CD4-positive, CD25-positive, alpha-beta regulatory T cell (primary cell): ENCODE data around the gene MYO1A. TPM values are rescaled to one million over a fixed set of nuclear protein-coding genes. Genes with fewer than 3 reads are reported as not detected.
A peak's percentile ranks its signal among the peaks of the same experiment; 100 is the strongest.
"Not testable (repeated sequence)": the region's sequence is repeated elsewhere in the genome, so short reads cannot be mapped to it uniquely, and the experiment has no call there.

Experiments
- ATAC-seq, 2 donors: fragments of 150-1000 bp; cut with Tn5 transposase; one replicate each; pipeline ENCODE4 v1.10.0; 2021; ENCODE audit warnings: low read depth in 2 of 2, moderate number of reproducible peaks in 2 of 2, moderate library complexity in 1 of 2
- DNase-seq, 3 donors: peaks; one replicate each; pipeline versions ENCODE4 v3.0.0 to v3.0.0-alpha.2; 2012 to 2022; ENCODE audit warnings: mixed read lengths in 1 of 3
- H3K27ac ChIP-seq: one replicate; pipeline ENCODE4 v1.7.0; 2013; ENCODE audit warnings: mild to moderate bottlenecking, low read length; ENCODE audit not compliant: insufficient read depth, poor library complexity, severe bottlenecking
- H3K27me3 ChIP-seq: one replicate; pipeline ENCODE4 v1.7.0; 2013; ENCODE audit warnings: low read length; ENCODE audit not compliant: control insufficient read depth, insufficient read depth
- H3K36me3 ChIP-seq: one replicate; pipeline ENCODE4 v1.7.0; 2013; ENCODE audit warnings: mild to moderate bottlenecking, low read length, moderate library complexity; ENCODE audit not compliant: control insufficient read depth, insufficient read depth
- H3K4me1 ChIP-seq: 2 replicates; pipeline ENCODE4 v1.7.0; 2013; ENCODE audit warnings: mild to moderate bottlenecking, low read length; ENCODE audit not compliant: insufficient read depth, control insufficient read depth, poor library complexity, severe bottlenecking
- H3K4me3 ChIP-seq: one replicate; pipeline ENCODE4 v1.7.0; 2013; ENCODE audit warnings: low read depth, mild to moderate bottlenecking, low read length, moderate library complexity
- H3K9me3 ChIP-seq, 2 experiments: 1 replicate in 1 of 2; 2 replicates in 1 of 2; pipeline ENCODE4 v1.7.0; 2013; ENCODE audit warnings: low read length in 2 of 2, mild to moderate bottlenecking in 1 of 2, moderate library complexity in 1 of 2; ENCODE audit not compliant: control insufficient read depth in 2 of 2
- H3K27ac Mint-ChIP-seq, 3 donors: one replicate each; pipeline ENCODE4 v1.8.0; 2020 to 2022; ENCODE audit warnings: mild to moderate bottlenecking in 3 of 3, mixed read lengths in 3 of 3, moderate library complexity in 2 of 3
- H3K27me3 Mint-ChIP-seq: one replicate; pipeline ENCODE4 v1.8.0; 2022; ENCODE audit warnings: mild to moderate bottlenecking, mixed read lengths
- H3K36me3 Mint-ChIP-seq: one replicate; pipeline ENCODE4 v1.8.0; 2020; ENCODE audit warnings: mixed read lengths
- H3K4me1 Mint-ChIP-seq, 4 donors: one replicate each; pipeline ENCODE4 v1.8.0; 2020 to 2022; ENCODE audit warnings: mixed read lengths in 4 of 4, mild to moderate bottlenecking in 1 of 4
- H3K4me3 Mint-ChIP-seq, 4 donors: one replicate each; pipeline ENCODE4 v1.8.0; 2020 to 2022; ENCODE audit warnings: mild to moderate bottlenecking in 4 of 4, mixed read lengths in 4 of 4, moderate library complexity in 3 of 4
- H3K9me3 Mint-ChIP-seq, 7 donors: one replicate each; pipeline ENCODE4 v1.8.0; 2020 to 2022; ENCODE audit warnings: mixed read lengths in 7 of 7, mild to moderate bottlenecking in 3 of 7, moderate library complexity in 2 of 7
- polyA plus RNA-seq, 4 donors: library from polyadenylated mRNA; unstranded; fragments of 300-500 nt; fragmentation: Illumina TruSeq; gene quantifications; one replicate each; pipeline ENCODE4 v1.2.3, GENCODE V29; 2021
- total RNA-seq: library from RNA; stranded (reverse); gene quantifications from one replicate; pipeline ENCODE4 v1.2.3, GENCODE V29; 2022

MYO1A gene
- total and polyA plus RNA-seq, 5 donors from 2014 or later = 0.32 to 0.38 TPM; not detected in 3

GRCh38 chr12:57018906-57019305, 31.0 kb downstream of the MYO1A start:
- H3K9me3 ChIP-seq = no peaks in the 10 kb centered on the region
- peaks cover 7% of the 10 kb centered on the region for H3K4me1 ChIP-seq
- Mint-ChIP-seq H3K4me3 (no peak overlapping the region), H3K4me1 (peaks cover 0 to 38% (median 5%) of the 10 kb centered on the region in 4 donors), H3K36me3 (no peaks in the 10 kb centered on the region), H3K27me3 (peaks cover 16% of the 10 kb centered on the region), H3K9me3 (no peaks in the 10 kb centered on the region), H3K27ac (peak overlapping the region in 1 of 3 donors; percentile 59)
- peaks cover 6% of the 10 kb centered on the region for H3K27me3 ChIP-seq
- ATAC-seq = no peak
- no peak overlapping the region for H3K27ac ChIP-seq
- DNase-seq = no peak
- H3K36me3 ChIP-seq = no peaks in the 10 kb centered on the region
- no peak overlapping the region for H3K4me3 ChIP-seq

DNA sequence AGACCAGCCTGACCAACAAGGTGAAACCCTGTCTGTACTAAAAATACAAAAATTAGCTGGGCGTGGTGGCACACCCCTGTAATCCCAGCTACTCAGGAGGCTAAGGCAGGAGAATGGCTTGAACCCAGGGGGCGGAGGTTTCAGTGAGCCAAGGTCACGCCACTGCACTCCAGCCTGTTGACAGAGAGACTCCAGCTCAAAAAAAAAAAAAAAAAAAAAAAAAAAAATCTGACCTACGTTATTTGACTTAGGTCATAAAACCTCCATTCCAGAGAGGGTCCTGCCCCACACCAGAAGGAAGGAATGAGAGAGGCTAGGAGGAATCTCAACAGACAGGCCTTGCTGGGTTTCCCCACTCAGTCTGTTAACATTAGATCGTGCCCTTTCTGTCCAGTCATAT, 31.6 kb downstream of the MYO1A start:
- not testable (repeated sequence) for H3K4me1 ChIP-seq, H3K27ac Mint-ChIP-seq, H3K27ac ChIP-seq, H3K9me3 ChIP-seq, H3K27me3 ChIP-seq, H3K9me3 Mint-ChIP-seq, ATAC-seq, H3K36me3 Mint-ChIP-seq, H3K36me3 ChIP-seq, H3K4me3 Mint-ChIP-seq, H3K4me3 ChIP-seq, DNase-seq
- H3K27me3 Mint-ChIP-seq = peaks cover 22% of the 10 kb centered on the region
- H3K4me1 Mint-ChIP-seq = peaks cover 0 to 36% (median 4%) of the 10 kb centered on the region in 4 donors

DNA sequence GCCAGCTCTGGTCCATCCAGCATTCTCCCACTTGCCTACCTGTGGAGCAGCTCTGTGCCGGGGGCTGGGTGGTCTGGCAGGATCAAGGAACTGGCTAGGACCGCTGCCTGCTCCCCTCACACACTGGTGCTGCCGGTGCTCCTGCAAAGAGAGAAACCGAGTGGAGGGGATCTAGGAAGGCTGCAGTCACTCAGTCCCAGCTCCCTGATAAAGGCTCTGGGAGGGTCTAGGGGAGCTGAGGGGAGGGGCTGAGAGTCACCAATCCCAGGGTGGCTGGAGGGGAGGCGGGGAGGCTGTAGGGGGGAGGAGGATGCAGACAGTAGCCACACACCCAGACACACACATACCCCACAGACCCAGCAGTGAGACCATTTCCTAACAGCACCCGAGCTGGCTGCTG, 33.6 kb downstream of the MYO1A start, which contains the start of gene TAC3:
TSS of gene TAC3 (minus strand) at position 182 of the 400 bp plus-strand sequence. CDS start 732 bp downstream, outside the sequence.
- peaks cover 6 to 44% (median 9%) of the 10 kb centered on the region in 4 donors for H3K4me1 Mint-ChIP-seq
- no peaks in the 10 kb centered on the region for H3K36me3 Mint-ChIP-seq
- H3K9me3 Mint-ChIP-seq = no peaks in the 10 kb centered on the region
- no peak within 1 kb of the TSS for H3K4me3 Mint-ChIP-seq
- Histone ChIP-seq H3K9me3 (no peaks in the 10 kb centered on the region), H3K4me3 (no peak within 1 kb of the TSS), H3K4me1 (peaks cover 7% of the 10 kb centered on the region), H3K27ac (no peak within 1 kb of the TSS), H3K36me3 (no peaks in the 10 kb centered on the region), H3K27me3 (peaks cover 6% of the 10 kb centered on the region)
- H3K27me3 Mint-ChIP-seq = peaks cover 23% of the 10 kb centered on the region
- H3K27ac Mint-ChIP-seq = no peak within 1 kb of the TSS
- no peak for ATAC-seq
- DNase-seq = no peak

DNA sequence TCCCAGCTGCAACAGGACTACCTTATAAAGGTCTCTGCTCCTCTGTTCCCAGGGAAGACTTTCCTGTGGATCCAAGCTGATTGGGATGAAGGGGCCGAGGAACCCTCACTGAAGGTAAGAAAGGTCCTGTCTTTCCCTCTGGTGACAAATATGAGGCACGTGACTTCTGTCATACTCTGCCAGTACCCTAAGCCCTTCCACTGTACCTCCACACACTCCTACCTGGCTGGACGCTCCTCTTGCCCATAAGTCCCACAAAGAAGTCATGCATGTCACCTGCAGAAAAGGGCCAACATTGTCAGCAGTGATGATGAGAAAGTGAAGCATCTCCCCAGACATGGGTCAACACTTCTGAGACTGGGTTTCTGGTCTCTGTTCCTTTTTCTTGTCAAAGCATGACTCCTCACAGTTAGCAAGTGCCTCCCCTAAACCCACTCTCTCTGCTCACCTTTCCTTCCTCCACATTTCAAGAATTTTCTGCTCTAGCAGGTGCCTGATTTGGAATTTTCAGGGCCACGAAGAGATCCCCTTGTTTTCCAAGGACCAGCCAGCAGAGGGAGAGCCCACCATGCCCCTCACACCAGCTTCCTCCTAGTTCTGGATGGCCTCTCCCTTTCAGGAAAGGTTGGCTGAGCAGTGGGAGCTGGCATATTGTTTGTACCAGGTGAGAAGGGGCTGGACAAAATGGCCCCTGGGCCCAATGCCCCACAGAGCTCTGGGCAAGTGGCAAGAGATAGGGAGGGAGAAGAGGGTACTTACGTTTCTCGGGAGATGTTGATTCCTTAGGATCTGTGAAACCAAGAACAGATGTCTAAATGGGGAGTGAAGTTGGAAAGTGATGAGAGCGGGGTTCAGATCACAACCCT, 37.1 kb downstream of the MYO1A start:
- Histone ChIP-seq H3K4me3 (no peak overlapping the region), H3K9me3 (no peaks in the 10 kb centered on the region), H3K27ac (no peak overlapping the region), H3K4me1 (peaks cover 5% of the 10 kb centered on the region), H3K27me3 (peaks cover 6% of the 10 kb centered on the region), H3K36me3 (no peaks in the 10 kb centered on the region)
- H3K27ac Mint-ChIP-seq = peak overlapping the region in 2 of 3 donors; percentile 57 to 93
- no peaks in the 10 kb centered on the region for H3K9me3 Mint-ChIP-seq
- H3K4me1 Mint-ChIP-seq = peaks cover 6 to 39% (median 6%) of the 10 kb centered on the region in 4 donors
- no peak overlapping the region for H3K4me3 Mint-ChIP-seq
- DNase-seq (no peak), ATAC-seq (no peak)
- peaks cover 21% of the 10 kb centered on the region for H3K27me3 Mint-ChIP-seq
- no peaks in the 10 kb centered on the region for H3K36me3 Mint-ChIP-seq

- Mint-ChIP-seq H3K27ac (peak overlapping the region; percentile 33 to 90 (median 88)), H3K36me3 (no peaks in the 10 kb centered on the region), H3K27me3 (peaks cover 21% of the 10 kb centered on the region), H3K9me3 (no peaks in the 10 kb centered on the region), H3K4me3 (peak overlapping the region in 3 of 4 donors; percentile 7 to 81 (median 22)), H3K4me1 (peaks cover 9 to 50% (median 14%) of the 10 kb centered on the region in 4 donors)
- DNase-seq (peak in 1 of 3 donors; percentile 71), ATAC-seq (peak; percentile 45 to 54)
- Histone ChIP-seq H3K9me3 (no peaks in the 10 kb centered on the region), H3K27ac (no peak overlapping the region), H3K4me3 (peak overlapping the region; percentile 37), H3K36me3 (no peaks in the 10 kb centered on the region), H3K4me1 (peaks cover 9% of the 10 kb centered on the region), H3K27me3 (peaks cover 6% of the 10 kb centered on the region)
Measured at GRCh38 chr12:57011438-57012424, 38.2 kb downstream of the MYO1A start.

DNA sequence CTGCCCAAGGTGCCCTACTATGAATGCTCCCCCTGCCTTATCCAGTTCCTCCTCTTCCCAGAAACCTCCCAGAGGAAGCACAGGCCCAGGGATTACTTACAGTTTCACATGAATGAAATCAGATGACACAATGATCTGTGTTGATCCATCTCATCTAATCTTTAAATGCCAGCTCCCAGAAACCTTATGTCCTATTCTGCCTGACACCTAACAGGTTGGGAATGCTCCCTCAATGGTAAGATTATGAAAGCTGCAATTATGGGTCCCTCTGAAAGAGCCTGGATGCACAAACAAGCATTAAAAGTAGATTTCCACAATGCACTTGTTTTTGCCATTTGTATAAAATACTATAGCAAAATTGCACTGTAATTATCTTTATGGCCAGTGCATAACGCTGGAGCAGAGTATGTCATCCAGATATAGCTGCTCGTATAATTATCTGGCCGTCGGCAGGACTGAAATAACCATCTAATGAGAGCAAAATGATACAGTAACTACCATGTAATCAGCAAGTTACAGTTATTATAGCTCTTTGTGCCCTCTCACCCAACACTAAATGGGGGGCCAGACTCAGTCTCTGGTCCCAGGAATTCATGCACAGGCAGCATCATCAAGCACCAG, 39.2 kb downstream of the MYO1A start:
- Histone ChIP-seq H3K36me3 (no peaks in the 10 kb centered on the region), H3K4me1 (peaks cover 15% of the 10 kb centered on the region), H3K4me3 (no peak overlapping the region), H3K9me3 (no peaks in the 10 kb centered on the region), H3K27ac (no peak overlapping the region), H3K27me3 (peaks cover 6% of the 10 kb centered on the region)
- H3K4me1 Mint-ChIP-seq = peaks cover 12 to 55% (median 16%) of the 10 kb centered on the region in 4 donors
- peaks cover 21% of the 10 kb centered on the region for H3K27me3 Mint-ChIP-seq
- peak overlapping the region in 2 of 3 donors; percentile 33 to 90 for H3K27ac Mint-ChIP-seq
- H3K36me3 Mint-ChIP-seq = no peaks in the 10 kb centered on the region
- no peaks in the 10 kb centered on the region for H3K9me3 Mint-ChIP-seq
- no peak overlapping the region for H3K4me3 Mint-ChIP-seq
- ATAC-seq = no peak
- no peak for DNase-seq

DNA sequence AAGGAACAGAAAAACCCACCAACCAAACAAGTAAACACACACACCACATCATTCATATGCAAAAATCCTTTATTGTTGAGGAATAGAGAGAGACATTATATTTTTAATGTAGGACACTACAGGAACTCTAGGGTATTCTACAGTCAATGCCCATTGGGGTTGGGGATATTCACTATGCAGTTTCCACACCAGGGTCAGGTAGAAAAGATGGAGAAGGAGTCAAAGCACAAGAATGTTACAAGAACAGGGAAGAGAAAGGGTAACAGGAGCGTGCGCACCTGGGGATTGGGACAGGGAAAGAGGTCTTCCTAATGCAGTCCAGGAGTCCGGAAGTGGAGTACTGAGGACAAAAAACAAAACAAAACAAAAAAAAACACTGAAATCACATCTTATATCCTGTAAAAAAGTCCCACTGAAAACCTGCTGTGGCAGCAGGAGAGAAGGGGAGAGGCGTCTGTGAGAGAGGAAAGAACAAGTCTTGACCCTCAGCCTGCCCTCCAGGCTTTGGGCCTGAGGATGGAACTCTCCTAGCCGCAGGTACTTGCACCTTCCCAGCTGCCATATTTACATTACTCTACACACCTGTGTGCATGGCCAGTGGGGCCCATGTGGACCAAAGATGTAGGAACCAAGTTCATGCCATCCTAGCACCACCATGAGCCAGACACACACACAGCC, 39.8 kb downstream of the MYO1A start:
- Histone ChIP-seq H3K36me3 (no peaks in the 10 kb centered on the region), H3K27ac (no peak overlapping the region), H3K27me3 (peaks cover 4% of the 10 kb centered on the region), H3K4me1 (peaks cover 22% of the 10 kb centered on the region), H3K9me3 (no peaks in the 10 kb centered on the region), H3K4me3 (no peak overlapping the region)
- Mint-ChIP-seq H3K4me3 (no peak overlapping the region), H3K27me3 (peaks cover 16% of the 10 kb centered on the region), H3K4me1 (peaks cover 19 to 62% (median 23%) of the 10 kb centered on the region in 4 donors), H3K27ac (peak overlapping the region in 2 of 3 donors; percentile 71 to 86), H3K9me3 (no peaks in the 10 kb centered on the region), H3K36me3 (no peaks in the 10 kb centered on the region)
- DNase-seq = no peak
- ATAC-seq = no peak
